IgD-negative memory B cell (primary cell): ENCODE data around the gene DNAL1. TPM values are rescaled to one million over a fixed set of nuclear protein-coding genes. Genes with fewer than 3 reads are reported as not detected.
A peak's percentile ranks its signal among the peaks of the same experiment; 100 is the strongest.

Source experiments
- H3K27ac Mint-ChIP-seq, 3 donors: one replicate each; pipeline ENCODE4 v1.8.0; 2020 to 2022; ENCODE audit warnings: mild to moderate bottlenecking in 3 of 3, mixed read lengths in 3 of 3, moderate library complexity in 1 of 3
- H3K27me3 Mint-ChIP-seq: one replicate; pipeline ENCODE4 v1.8.0; 2021; ENCODE audit warnings: mixed read lengths
- H3K36me3 Mint-ChIP-seq: one replicate; pipeline ENCODE4 v1.8.0; 2020; ENCODE audit warnings: mild to moderate bottlenecking, mixed read lengths
- H3K4me1 Mint-ChIP-seq, 3 donors: one replicate each; pipeline ENCODE4 v1.8.0; 2020 to 2022; ENCODE audit warnings: mixed read lengths in 3 of 3, mild to moderate bottlenecking in 1 of 3
- H3K4me3 Mint-ChIP-seq, 4 donors: one replicate each; pipeline ENCODE4 v1.8.0; 2020 to 2022; ENCODE audit warnings: mild to moderate bottlenecking in 4 of 4, mixed read lengths in 4 of 4, moderate library complexity in 3 of 4
- H3K9me3 Mint-ChIP-seq, 3 donors: one replicate each; pipeline ENCODE4 v1.8.0; 2020 to 2021; ENCODE audit warnings: mixed read lengths in 3 of 3, mild to moderate bottlenecking in 1 of 3
- polyA plus RNA-seq: library from polyadenylated mRNA; unstranded; fragments of 300-500 nt; fragmentation: Illumina TruSeq; gene quantifications from one replicate; pipeline ENCODE4 v1.2.3, GENCODE V29; 2021

DNAL1 gene
- polyA plus RNA-seq, 1 donor from 2014 or later, result 3.9 TPM

- H3K27ac Mint-ChIP-seq, result peak overlapping the region in 1 of 3 donors; percentile 9
- H3K36me3 Mint-ChIP-seq, result peaks cover 4% of the 10 kb centered on the region
- H3K4me3 Mint-ChIP-seq, result peak overlapping the region in 2 of 4 donors; percentile 16 to 44
- H3K4me1 Mint-ChIP-seq, result peaks cover 19 to 25% (median 19%) of the 10 kb centered on the region in 3 donors
- no peaks in the 10 kb centered on the region for H3K27me3 Mint-ChIP-seq
- no peaks in the 10 kb centered on the region for H3K9me3 Mint-ChIP-seq
Measured at GRCh38 chr14:73709904-73710469, 65.2 kb downstream of the DNAL1 start.

GRCh38 chr14:73710737-73711136 lies 66.0 kb downstream of the DNAL1 start:
- Mint-ChIP-seq H3K36me3 (peaks cover 4% of the 10 kb centered on the region), H3K9me3 (no peaks in the 10 kb centered on the region), H3K27ac (no peak overlapping the region), H3K27me3 (no peaks in the 10 kb centered on the region), H3K4me3 (peak overlapping the region in 1 of 4 donors; percentile 16), H3K4me1 (peaks cover 19 to 25% (median 19%) of the 10 kb centered on the region in 3 donors)

GRCh38 chr14:73712071-73712506 lies 67.3 kb downstream of the DNAL1 start:
- peak overlapping the region; percentile 81 to 98 (median 87) for H3K27ac Mint-ChIP-seq
- peaks cover 4% of the 10 kb centered on the region for H3K36me3 Mint-ChIP-seq
- no peaks in the 10 kb centered on the region for H3K9me3 Mint-ChIP-seq
- no peaks in the 10 kb centered on the region for H3K27me3 Mint-ChIP-seq
- peak overlapping the region; percentile 94 to 100 (median 96) for H3K4me3 Mint-ChIP-seq
- peaks cover 19 to 25% (median 19%) of the 10 kb centered on the region in 3 donors for H3K4me1 Mint-ChIP-seq

- Mint-ChIP-seq H3K4me1 (peaks cover 19 to 25% (median 19%) of the 10 kb centered on the region in 3 donors), H3K9me3 (no peaks in the 10 kb centered on the region), H3K27me3 (no peaks in the 10 kb centered on the region), H3K27ac (peak overlapping the region; percentile 81 to 98 (median 87)), H3K4me3 (peak overlapping the region; percentile 94 to 100 (median 96)), H3K36me3 (peaks cover 4% of the 10 kb centered on the region)
Measured at GRCh38 chr14:73712540-73713180, 67.9 kb downstream of the DNAL1 start.

- Mint-ChIP-seq H3K27ac (peak overlapping the region; percentile 81 to 98 (median 96)), H3K4me3 (peak overlapping the region; percentile 94 to 100 (median 96)), H3K4me1 (peaks cover 19 to 25% (median 19%) of the 10 kb centered on the region in 3 donors), H3K9me3 (no peaks in the 10 kb centered on the region), H3K36me3 (peaks cover 4% of the 10 kb centered on the region), H3K27me3 (no peaks in the 10 kb centered on the region)
Measured at GRCh38 chr14:73713206-73713802, 68.5 kb downstream of the DNAL1 start.

- peak within 1 kb of the TSS; percentile 81 to 98 (median 96) for H3K27ac Mint-ChIP-seq
- no peaks in the 10 kb centered on the region for H3K27me3 Mint-ChIP-seq
- H3K4me1 Mint-ChIP-seq, result peaks cover 19 to 25% (median 19%) of the 10 kb centered on the region in 3 donors
- H3K4me3 Mint-ChIP-seq, result peak within 1 kb of the TSS; percentile 94 to 100 (median 96)
- H3K9me3 Mint-ChIP-seq, result no peaks in the 10 kb centered on the region
- peaks cover 4% of the 10 kb centered on the region for H3K36me3 Mint-ChIP-seq
Measured at GRCh38 chr14:73713803-73714655, 69.2 kb downstream of the DNAL1 start, which contains the start of gene PNMA1. TSS of gene PNMA1 (minus strand) at chr14:73714384. CDS start at chr14:73713639, 745 bp downstream.

- Mint-ChIP-seq H3K27ac (peak overlapping the region; percentile 16 to 95 (median 81)), H3K27me3 (no peaks in the 10 kb centered on the region), H3K36me3 (peaks cover 4% of the 10 kb centered on the region), H3K9me3 (no peaks in the 10 kb centered on the region), H3K4me3 (peak overlapping the region; percentile 25 to 94 (median 51)), H3K4me1 (peaks cover 19 to 25% (median 21%) of the 10 kb centered on the region in 3 donors)
Measured at GRCh38 chr14:73714656-73715081, 69.9 kb downstream of the DNAL1 start.

GRCh38 chr14:73715707-73716106 lies 70.9 kb downstream of the DNAL1 start:
- Mint-ChIP-seq H3K27ac (peak overlapping the region; percentile 80 to 84 (median 83)), H3K4me3 (peak overlapping the region in 3 of 4 donors; percentile 10 to 54 (median 16)), H3K36me3 (peaks cover 4% of the 10 kb centered on the region), H3K4me1 (peaks cover 19 to 23% (median 21%) of the 10 kb centered on the region in 3 donors), H3K9me3 (no peaks in the 10 kb centered on the region), H3K27me3 (no peaks in the 10 kb centered on the region)

- peaks cover 15 to 18% (median 17%) of the 10 kb centered on the region in 3 donors for H3K4me1 Mint-ChIP-seq
- peaks cover 6% of the 10 kb centered on the region for H3K36me3 Mint-ChIP-seq
Measured at GRCh38 chr14:73717266-73717665, 72.5 kb downstream of the DNAL1 start.

GRCh38 chr14:73717711-73718417 lies 73.1 kb downstream of the DNAL1 start:
- Mint-ChIP-seq H3K36me3 (peaks cover 6% of the 10 kb centered on the region), H3K27ac (peak overlapping the region in 2 of 3 donors; percentile 41 to 73), H3K4me1 (peaks cover 9 to 13% (median 12%) of the 10 kb centered on the region in 3 donors), H3K4me3 (no peak overlapping the region), H3K27me3 (no peaks in the 10 kb centered on the region), H3K9me3 (no peaks in the 10 kb centered on the region)

More at GRCh38 chr14:73717266-73717665, 72.5 kb downstream of the DNAL1 start:
- Mint-ChIP-seq H3K4me3 (peak overlapping the region in 1 of 4 donors; percentile 61), H3K27me3 (no peaks in the 10 kb centered on the region), H3K9me3 (no peaks in the 10 kb centered on the region), H3K27ac (peak overlapping the region in 2 of 3 donors; percentile 73 to 78)

- H3K4me1 Mint-ChIP-seq, result peaks cover under 1 to 5% (median 4%) of the 10 kb centered on the region in 3 donors
- H3K9me3 Mint-ChIP-seq, result no peaks in the 10 kb centered on the region
- no peaks in the 10 kb centered on the region for H3K27me3 Mint-ChIP-seq
- no peak overlapping the region for H3K27ac Mint-ChIP-seq
- H3K4me3 Mint-ChIP-seq, result no peak overlapping the region
- H3K36me3 Mint-ChIP-seq, result peaks cover 6% of the 10 kb centered on the region
Measured at GRCh38 chr14:73718418-73719251, 73.8 kb downstream of the DNAL1 start.

- peaks cover 5% of the 10 kb centered on the region for H3K36me3 Mint-ChIP-seq
- peak overlapping the region in 1 of 4 donors; percentile 52 for H3K4me3 Mint-ChIP-seq
- no peaks in the 10 kb centered on the region for H3K9me3 Mint-ChIP-seq
- H3K27ac Mint-ChIP-seq, result peak overlapping the region in 1 of 3 donors; percentile 67
- no peaks in the 10 kb centered on the region for H3K27me3 Mint-ChIP-seq
- H3K4me1 Mint-ChIP-seq, result peaks cover 0 to 4% (median 3%) of the 10 kb centered on the region in 3 donors
Measured at GRCh38 chr14:73719361-73719760, 74.6 kb downstream of the DNAL1 start.

- Mint-ChIP-seq H3K27ac (peak overlapping the region in 1 of 3 donors; percentile 67), H3K36me3 (peaks cover 5% of the 10 kb centered on the region), H3K9me3 (no peaks in the 10 kb centered on the region), H3K4me1 (peaks cover 0 to 2% (median under 1%) of the 10 kb centered on the region in 3 donors), H3K27me3 (no peaks in the 10 kb centered on the region), H3K4me3 (no peak overlapping the region)
Measured at GRCh38 chr14:73719791-73720190, 75.0 kb downstream of the DNAL1 start.
